ENCODE measurements around the gene NEDD4L.

- TF ChIP-seq, protein P1, sequence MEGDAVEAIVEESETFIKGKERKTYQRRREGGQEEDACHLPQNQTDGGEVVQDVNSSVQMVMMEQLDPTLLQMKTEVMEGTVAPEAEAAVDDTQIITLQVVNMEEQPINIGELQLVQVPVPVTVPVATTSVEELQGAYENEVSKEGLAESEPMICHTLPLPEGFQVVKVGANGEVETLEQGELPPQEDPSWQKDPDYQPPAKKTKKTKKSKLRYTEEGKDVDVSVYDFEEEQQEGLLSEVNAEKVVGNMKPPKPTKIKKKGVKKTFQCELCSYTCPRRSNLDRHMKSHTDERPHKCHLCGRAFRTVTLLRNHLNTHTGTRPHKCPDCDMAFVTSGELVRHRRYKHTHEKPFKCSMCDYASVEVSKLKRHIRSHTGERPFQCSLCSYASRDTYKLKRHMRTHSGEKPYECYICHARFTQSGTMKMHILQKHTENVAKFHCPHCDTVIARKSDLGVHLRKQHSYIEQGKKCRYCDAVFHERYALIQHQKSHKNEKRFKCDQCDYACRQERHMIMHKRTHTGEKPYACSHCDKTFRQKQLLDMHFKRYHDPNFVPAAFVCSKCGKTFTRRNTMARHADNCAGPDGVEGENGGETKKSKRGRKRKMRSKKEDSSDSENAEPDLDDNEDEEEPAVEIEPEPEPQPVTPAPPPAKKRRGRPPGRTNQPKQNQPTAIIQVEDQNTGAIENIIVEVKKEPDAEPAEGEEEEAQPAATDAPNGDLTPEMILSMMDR (IDR thresholded peaks at IDR 0.05), result no peak
- TF ChIP-seq POLR2AphosphoS5 (IDR thresholded peaks at IDR 0.05) (no peak), EP300 (IDR thresholded peaks at IDR 0.05) (no peak), POLR2A (IDR thresholded peaks at IDR 0.05; ENCODE audit: low read depth) (no peak)
These were observed 33.3 kb downstream of the NEDD4L start for GRCh38 chr18:58077329-58077728.

All from esophagus muscularis mucosa (tissue), 4 donors.